ENCODE data around the gene PPP2R3C. TPM values are rescaled to one million over a fixed set of nuclear protein-coding genes. Genes with fewer than 3 reads are reported as not detected.
"Not testable (repeated sequence)": the region's sequence is repeated elsewhere in the genome, so short reads cannot be mapped to it uniquely, and the experiment has no call there.

PPP2R3C gene
- total RNA-seq, 1 donor from 2014 or later: 78.0 TPM

GRCh38 chr14:35052637-35053036, 69.2 kb downstream of the PPP2R3C start:
- no peak for DNase-seq (ENCODE audit: low spot score)

- DNase-seq (ENCODE audit: low spot score): no peak
These were observed 70.0 kb downstream of the PPP2R3C start for GRCh38 chr14:35051796-35052195.

GRCh38 chr14:35050652-35051051, 71.1 kb downstream of the PPP2R3C start:
- no peak for DNase-seq (ENCODE audit: low spot score)

- DNase-seq (ENCODE audit: low spot score): no peak
These were observed 73.7 kb downstream of the PPP2R3C start for GRCh38 chr14:35047976-35048513.

- DNase-seq (ENCODE audit: low spot score): no peak
These were observed 74.8 kb downstream of the PPP2R3C start for GRCh38 chr14:35046751-35047536.

GRCh38 chr14:35046048-35046750, 75.6 kb downstream of the PPP2R3C start, which contains the start of gene FAM177A1:
TSS of gene FAM177A1 (plus strand) at chr14:35046272. CDS start at chr14:35046464, 192 bp downstream.
- DNase-seq (ENCODE audit: low spot score): peak; percentile 98

GRCh38 chr14:35045798-35046047, 76.1 kb downstream of the PPP2R3C start:
- no peak for DNase-seq (ENCODE audit: low spot score)

GRCh38 chr14:35044939-35045797, 76.6 kb downstream of the PPP2R3C start:
- DNase-seq (ENCODE audit: low spot score): no peak

- DNase-seq (ENCODE audit: low spot score): no peak
These were observed 78.7 kb downstream of the PPP2R3C start for GRCh38 chr14:35043046-35043445.

- DNase-seq (ENCODE audit: low spot score): no peak
These were observed 79.2 kb downstream of the PPP2R3C start for GRCh38 chr14:35042632-35043031.

- not testable (repeated sequence) for DNase-seq (ENCODE audit: low spot score)
These were observed 83.5 kb downstream of the PPP2R3C start for GRCh38 chr14:35038312-35038711.

Other genes with a start within 250 kb of the PPP2R3C start
- gene BAZ1A, start 246.6 kb downstream of the PPP2R3C start, total RNA-seq (ENCODE audit: insufficient read depth, low replicate concordance): 39.7 TPM
- gene SRP54, start 139.0 kb downstream of the PPP2R3C start, total RNA-seq (ENCODE audit: insufficient read depth, low replicate concordance): 46.7 TPM
- 68.1 TPM for gene FAM177A1, start 75.7 kb downstream of the PPP2R3C start, total RNA-seq (ENCODE audit: insufficient read depth, low replicate concordance)
- 9.1 TPM for gene PRORP, start 562 bp upstream of the PPP2R3C start, total RNA-seq (ENCODE audit: insufficient read depth, low replicate concordance)
- gene PSMA6, start 170.4 kb upstream of the PPP2R3C start, total RNA-seq (ENCODE audit: insufficient read depth, low replicate concordance): 117 TPM